ENCODE data around the gene JAG1.
"Not testable (repeated sequence)": the region's sequence is repeated elsewhere in the genome, so short reads cannot be mapped to it uniquely, and the experiment has no call there.

JAG1 gene

GRCh38 chr20:10637031-10637559 lies 36.7 kb downstream of the JAG1 start:
- DNase-seq (ENCODE audit: low read depth), result no peak

DNA sequence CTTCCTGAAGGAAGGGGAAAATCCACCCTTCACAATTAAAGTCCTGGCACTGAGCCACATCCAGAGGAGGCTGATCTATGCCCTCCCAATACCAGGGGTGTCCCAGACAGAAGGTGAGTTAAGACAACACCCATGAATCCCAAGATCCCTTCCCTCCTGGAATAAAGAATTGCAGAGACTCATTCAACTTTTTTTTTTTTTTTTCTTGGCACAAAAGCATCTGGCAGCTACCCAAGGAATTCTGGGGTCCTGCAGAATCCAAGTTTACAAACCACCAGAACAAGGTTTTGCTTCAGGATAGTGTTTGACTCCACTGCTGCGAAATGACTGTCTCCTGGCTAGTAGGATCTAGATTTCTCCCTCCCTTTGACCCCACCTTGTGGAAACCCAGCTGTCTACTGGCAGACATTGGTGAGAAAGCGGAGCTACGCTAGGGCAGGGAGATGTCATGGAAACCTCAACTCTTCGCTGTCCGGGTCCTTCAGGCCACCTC lies 37.4 kb downstream of the JAG1 start:
- no peak for DNase-seq (ENCODE audit: low read depth)

DNA sequence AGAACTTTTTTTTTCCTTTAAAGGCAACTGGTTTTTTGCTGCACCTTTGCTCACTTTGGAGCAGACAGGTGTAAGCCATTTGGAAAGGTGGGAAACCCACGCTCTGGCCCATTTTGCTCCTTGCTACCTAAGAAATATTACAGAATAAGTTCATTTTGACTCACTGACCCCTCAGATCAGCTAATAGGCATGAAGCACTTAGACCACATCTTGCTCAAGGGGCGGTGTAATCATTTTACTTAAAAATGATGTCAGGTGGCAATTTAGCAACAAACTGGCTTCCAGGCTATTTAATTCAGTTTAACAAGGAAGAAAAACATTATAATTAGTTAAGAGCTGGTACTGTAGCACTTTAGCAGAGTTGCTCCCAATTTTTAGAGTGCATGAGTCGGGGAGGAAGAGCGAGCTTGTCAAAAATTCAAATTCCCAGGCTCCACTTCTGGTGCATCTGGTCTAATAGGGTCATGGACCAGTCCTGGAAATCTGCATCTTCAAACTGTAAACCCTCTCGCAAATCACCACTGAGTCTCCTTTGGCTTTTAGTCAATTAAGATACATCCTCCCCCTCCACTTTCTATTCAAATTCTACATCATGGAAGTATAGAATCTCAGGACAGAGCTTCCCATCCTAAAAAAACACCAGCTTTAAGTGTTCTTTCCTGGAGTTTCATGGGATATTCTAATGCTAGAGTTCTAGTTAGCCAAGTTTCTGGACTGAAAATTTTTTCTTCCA lies 38.2 kb downstream of the JAG1 start:
- DNase-seq (ENCODE audit: low read depth), result no peak

- no peak for DNase-seq (ENCODE audit: low read depth)
These were observed 39.0 kb downstream of the JAG1 start for GRCh38 chr20:10634683-10635411.

- no peak for DNase-seq (ENCODE audit: low read depth)
These were observed 39.6 kb downstream of the JAG1 start for GRCh38 chr20:10634211-10634610.

GRCh38 chr20:10633718-10634117 lies 40.1 kb downstream of the JAG1 start:
- no peak for DNase-seq (ENCODE audit: low read depth)

DNA sequence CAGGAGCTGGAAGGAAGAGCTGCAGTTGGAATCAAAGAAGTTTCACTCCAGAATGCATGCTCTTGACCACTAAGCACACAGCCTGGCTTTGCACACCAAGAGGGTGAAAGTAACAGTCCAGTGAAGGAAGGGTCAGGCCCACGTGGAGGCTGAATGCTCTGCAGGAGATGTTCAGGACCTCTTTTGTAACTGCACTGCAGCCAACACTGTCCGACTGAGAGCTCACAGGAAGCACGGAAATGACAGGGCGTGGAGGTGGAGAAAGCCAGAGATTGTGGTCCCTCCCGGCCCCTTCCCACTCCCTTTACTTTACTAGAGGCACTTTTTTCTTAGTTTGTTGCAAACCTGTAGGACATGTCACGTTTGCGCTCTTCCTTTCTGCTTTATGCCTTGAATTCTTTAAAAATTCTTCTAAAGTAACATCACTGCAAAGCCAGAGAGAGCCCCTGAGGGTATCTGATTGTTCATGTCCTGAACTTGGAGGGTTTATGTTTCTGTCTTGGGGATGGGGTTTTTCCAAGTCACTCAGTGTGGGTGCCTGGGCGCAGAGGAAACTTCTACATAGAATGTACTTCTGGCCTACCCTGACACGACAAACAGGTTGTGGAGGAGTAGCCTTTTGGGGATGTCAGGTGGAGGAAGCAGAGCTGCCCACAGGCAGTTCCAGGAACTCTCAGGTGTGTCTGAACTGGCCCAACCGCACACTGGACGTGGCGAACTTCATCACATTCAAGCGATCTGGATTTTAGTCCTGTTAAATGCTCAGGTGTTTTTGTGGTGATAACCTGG lies 40.9 kb downstream of the JAG1 start:
- DNase-seq (ENCODE audit: low read depth), result no peak

DNA sequence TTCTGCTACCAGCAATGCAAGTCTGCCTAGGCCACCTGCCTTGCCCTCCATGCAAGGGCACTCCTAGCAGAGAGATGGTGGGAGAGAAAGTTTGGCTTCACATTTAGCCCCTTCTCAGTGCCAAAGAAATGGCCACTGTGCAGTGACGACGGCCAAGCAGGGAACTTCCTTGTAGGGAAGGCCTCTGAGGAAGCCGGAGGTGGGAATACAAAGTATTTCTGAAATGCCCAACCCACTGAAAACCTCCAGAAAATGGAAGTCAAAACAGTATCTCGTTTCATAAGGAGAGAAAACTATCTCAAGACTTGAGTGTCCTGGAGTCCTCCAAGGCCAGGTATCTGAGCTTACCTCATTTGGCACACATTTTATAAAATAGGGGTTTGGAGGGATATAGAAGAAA lies 42.7 kb downstream of the JAG1 start:
- no peak for DNase-seq (ENCODE audit: low read depth)

GRCh38 chr20:10629946-10630650 lies 43.7 kb downstream of the JAG1 start:
- no peak for DNase-seq (ENCODE audit: low read depth)

GRCh38 chr20:10626896-10627295 lies 46.9 kb downstream of the JAG1 start:
- DNase-seq (ENCODE audit: low read depth), result no peak

GRCh38 chr20:10625641-10626040 lies 48.2 kb downstream of the JAG1 start:
- DNase-seq (ENCODE audit: low read depth), result no peak

DNA sequence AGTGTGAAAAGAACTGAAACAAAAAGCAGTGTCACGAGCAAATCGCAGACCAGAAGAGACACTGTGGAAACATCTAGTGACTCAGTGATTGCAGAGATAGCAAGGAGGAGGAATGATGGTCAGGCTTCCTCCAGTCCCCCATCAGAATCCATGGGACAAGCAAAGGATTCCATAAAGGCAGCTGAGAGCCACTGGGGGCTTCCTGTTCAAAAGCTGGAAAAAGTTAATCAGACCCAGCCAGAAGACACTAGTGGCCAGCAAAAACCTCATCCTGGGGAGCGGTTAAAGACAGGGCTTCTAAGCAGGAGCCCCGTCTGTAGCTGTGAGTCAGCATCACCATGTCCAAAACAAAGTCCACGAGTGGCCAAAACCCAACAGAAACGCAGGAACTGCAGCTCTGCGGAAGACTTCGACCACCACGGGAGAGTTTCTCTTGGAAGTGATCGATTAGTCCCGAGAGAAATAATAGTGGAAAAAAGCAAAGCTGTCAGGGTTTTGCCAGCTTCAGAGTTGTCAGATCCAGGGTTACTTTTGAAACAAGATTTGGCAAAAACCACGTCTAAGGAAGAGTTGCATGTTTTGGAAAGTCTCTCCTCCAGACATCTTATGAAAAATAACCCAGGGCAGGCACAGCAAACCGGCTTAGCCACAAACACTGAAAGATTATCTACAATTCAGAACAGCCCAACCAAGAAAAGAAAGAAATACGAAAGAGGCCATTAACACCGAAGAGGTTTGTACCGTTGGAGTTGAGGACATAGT lies 51.0 kb downstream of the JAG1 start:
- DNase-seq (ENCODE audit: low read depth), result no peak

- no peak for DNase-seq (ENCODE audit: low read depth)
These were observed 52.6 kb downstream of the JAG1 start for GRCh38 chr20:10621149-10621548.

DNA sequence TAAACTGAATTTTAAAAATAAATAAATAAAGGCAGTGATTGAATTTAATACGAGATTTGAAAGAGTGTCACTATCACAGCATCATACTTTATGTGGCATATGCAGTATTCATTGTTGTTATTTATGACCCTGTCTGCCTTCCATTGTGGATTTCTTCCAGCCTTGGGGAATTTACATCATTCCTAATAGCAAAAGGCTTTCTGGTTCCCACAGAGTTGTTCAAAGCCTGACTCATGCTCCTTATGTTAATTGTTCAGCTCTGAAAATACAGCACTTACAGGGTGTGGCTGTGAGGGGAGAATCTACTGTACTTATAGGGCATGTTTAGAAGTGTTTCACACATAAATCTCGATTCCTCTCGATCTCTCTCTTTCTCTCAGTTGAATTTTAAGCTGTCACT lies 54.4 kb downstream of the JAG1 start:
- no peak for DNase-seq (ENCODE audit: low read depth)

DNA sequence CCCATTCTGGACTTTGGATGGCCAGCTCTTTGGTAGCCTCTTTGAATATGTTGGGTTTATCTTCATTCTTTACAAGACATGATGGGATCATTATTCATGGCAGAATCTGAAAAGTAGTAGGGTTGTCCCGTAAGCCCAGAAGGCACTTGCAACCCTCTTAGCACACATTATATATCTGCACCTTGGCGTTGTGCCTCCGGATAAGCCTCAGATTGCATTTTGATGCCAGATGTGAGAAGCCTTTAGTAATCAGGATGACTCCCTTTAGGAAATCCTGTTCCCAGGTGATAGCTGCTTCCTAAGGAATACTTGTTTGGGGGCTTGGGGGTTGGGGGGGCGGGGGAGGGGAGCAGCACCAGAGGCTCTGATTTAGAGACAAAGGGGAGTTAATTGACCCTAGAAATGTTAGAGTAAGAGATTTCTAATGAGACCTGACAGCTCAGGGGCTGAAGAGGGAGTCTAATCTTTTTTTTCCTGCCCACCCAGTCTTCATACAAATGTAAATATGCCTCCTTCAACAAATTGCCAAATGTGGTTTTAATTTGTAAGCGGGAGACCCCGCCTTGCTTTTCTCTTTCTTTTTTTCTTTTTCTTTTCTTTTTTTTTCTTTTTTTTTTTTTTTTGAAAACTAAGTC lies 55.1 kb downstream of the JAG1 start:
- no peak for DNase-seq (ENCODE audit: low read depth)

GRCh38 chr20:10617549-10618133 lies 56.2 kb downstream of the JAG1 start:
- not testable (repeated sequence) for DNase-seq (ENCODE audit: low read depth)

- DNase-seq (ENCODE audit: low read depth), result no peak
These were observed 57.6 kb downstream of the JAG1 start for GRCh38 chr20:10616212-10616611.

DNA sequence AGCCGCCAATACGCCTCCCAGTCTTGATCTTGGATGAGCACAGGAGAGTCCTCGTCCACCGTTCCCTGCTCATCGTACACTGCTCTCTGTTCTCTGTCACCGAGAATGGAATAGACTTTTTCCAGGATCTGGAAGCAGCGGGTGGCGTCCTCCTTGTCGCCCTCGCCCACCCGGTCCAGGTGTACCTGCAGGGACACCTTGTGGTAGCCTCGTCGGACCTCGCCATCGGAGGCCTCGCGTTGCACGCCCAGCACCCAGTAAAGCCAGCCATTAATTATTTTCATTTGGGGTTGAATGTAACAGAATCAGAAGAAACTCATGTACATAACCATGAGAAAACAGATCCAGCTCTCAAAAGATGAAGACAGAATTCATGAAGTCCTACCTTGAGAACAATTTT lies 59.9 kb downstream of the JAG1 start:
- DNase-seq (ENCODE audit: low read depth), result no peak

DNA sequence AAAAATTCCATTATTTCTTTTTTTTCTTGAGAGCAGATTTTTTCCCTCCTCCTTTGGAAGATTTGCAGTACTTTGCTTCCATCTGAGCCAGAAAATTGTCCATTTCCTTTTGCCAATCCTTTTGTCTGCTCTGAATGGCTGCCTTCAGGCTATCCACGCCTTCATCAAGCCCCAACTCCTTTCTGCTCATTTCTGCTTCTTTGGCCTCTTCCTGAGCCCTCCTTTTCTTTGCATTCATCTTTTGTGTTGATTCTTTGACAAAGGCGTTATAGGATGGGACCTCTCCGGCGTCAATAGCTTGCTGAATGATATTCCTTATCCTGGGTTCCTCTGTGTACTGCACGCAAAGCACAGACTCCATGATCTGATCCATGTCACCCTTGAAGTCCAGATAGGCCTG lies 60.4 kb downstream of the JAG1 start:
- not testable (repeated sequence) for DNase-seq (ENCODE audit: low read depth)

DNA sequence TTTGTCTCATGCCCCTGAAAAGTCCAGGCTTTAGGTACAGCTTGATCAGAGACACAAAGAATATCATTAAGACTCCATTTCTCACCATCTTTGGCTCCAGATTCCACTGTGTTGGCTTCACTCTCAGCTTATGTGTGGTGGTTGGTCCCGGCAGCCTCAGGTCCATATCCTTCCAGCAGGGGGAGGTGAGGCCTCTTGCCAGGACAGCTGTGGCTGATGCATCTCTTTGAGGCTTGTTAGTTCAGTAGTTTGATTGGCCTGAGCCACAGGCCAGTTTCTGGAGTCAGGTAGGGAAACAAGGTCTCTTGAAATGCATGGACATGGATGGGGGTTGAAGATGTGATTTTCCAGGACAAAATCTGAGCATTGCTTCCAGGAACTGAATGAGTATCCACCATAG lies 62.4 kb downstream of the JAG1 start:
- no peak for DNase-seq (ENCODE audit: low read depth)
